Measurements from ENCODE around the gene NDUFAF3. TPM values are rescaled to one million over a fixed set of nuclear protein-coding genes. Genes with fewer than 3 reads are reported as not detected.

The NDUFAF3 gene
- total and polyA plus RNA-seq, 2 donors (not counting 3 experiments of a cell fraction or from before 2014, with no cell fraction given): 91.1 to 91.4 TPM

- FAIRE-seq: no peak
- intact Hi-C loops (cut with micrococcal nuclease) (no loop called here), dilution Hi-C loops (cut with MboI; ENCODE audit: extremely low pct_ligation_motif_present, low sequenced_read_pairs) (no loop called here)
- peak; percentile 28 for DNase-seq (ENCODE audit: low read depth, low spot score)
- TF ChIP-seq, protein P1, sequence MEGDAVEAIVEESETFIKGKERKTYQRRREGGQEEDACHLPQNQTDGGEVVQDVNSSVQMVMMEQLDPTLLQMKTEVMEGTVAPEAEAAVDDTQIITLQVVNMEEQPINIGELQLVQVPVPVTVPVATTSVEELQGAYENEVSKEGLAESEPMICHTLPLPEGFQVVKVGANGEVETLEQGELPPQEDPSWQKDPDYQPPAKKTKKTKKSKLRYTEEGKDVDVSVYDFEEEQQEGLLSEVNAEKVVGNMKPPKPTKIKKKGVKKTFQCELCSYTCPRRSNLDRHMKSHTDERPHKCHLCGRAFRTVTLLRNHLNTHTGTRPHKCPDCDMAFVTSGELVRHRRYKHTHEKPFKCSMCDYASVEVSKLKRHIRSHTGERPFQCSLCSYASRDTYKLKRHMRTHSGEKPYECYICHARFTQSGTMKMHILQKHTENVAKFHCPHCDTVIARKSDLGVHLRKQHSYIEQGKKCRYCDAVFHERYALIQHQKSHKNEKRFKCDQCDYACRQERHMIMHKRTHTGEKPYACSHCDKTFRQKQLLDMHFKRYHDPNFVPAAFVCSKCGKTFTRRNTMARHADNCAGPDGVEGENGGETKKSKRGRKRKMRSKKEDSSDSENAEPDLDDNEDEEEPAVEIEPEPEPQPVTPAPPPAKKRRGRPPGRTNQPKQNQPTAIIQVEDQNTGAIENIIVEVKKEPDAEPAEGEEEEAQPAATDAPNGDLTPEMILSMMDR (IDR thresholded peaks at IDR 0.05; ENCODE audit: extremely low read depth in 1 of 2, insufficient read depth in 1 of 2, low read depth in 1 of 2, low read length in 2 of 2): peak; percentile 54 to 72
- TF ChIP-seq FOS (IDR thresholded peaks at IDR 0.05; ENCODE audit: borderline replicate concordance, insufficient read depth, low read length): no peak
- TF ChIP-seq MYC (IDR thresholded peaks at IDR 0.05; ENCODE audit: low read depth, low read length): no peak
- Histone ChIP-seq H3K27ac (ENCODE audit: insufficient read depth, low read depth, low read length) (no peak overlapping the region), H3K9me1 (replicated peaks; ENCODE audit: control insufficient read depth, extremely low read depth, insufficient read depth, low read length) (no peaks in the 10 kb centered on the region), H3K4me2 (ENCODE audit: insufficient read depth, low read length) (no peak overlapping the region), H3K27me3 (ENCODE audit: control insufficient read depth in 2 of 2, insufficient read depth in 2 of 2, low read length in 2 of 2) (no peaks in the 10 kb centered on the region), H4K20me1 (replicated peaks; ENCODE audit: control insufficient read depth, extremely low read depth, insufficient read depth, low read length) (no peaks in the 10 kb centered on the region), H3K4me1 (ENCODE audit: control insufficient read depth, extremely low read depth, insufficient read depth, low read length) (peaks cover 13% of the 10 kb centered on the region), H3K4me3 (replicated peaks in 1 of 3; ENCODE audit: insufficient read depth in 1 of 3, low read depth in 1 of 3, low read length in 3 of 3) (no peak overlapping the region), H2AFZ (ENCODE audit: low read depth, low read length) (no peak overlapping the region), H3K36me3 (ENCODE audit: control insufficient read depth in 2 of 2, extremely low read depth in 1 of 2, insufficient read depth in 2 of 2, low read length in 2 of 2) (peaks cover 5 to 51% of the 10 kb centered on the region in 2 experiments), H3K79me2 (ENCODE audit: control insufficient read depth, insufficient read depth, low read length) (peaks cover 27% of the 10 kb centered on the region), H3K9me3 (replicated peaks; ENCODE audit: control insufficient read depth, insufficient read depth, low read length) (no peaks in the 10 kb centered on the region), H3K9ac (replicated peaks; ENCODE audit: extremely low read depth, insufficient read depth, low read length) (no peak overlapping the region)
- POLR2A ChIA-PET: interaction anchor here (1.1 kb wide), 1 partner anchor 8 kb away, joined by 3 read pairs; the partner anchor contains the start of gene NDUFAF3
- no TSS peak for BruUV-seq (replicated peaks)
- CTCF ChIA-PET: interaction anchor here (1.0 to 12.8 kb wide), 5 partner anchors 7 to 435 kb away, joined by 3 to 254 read pairs (median 4); partner anchors contain the start of genes NDUFAF3 and P4HTM
Measured at GRCh38 chr3:49013738-49014660, 7.9 kb upstream of the NDUFAF3 start.
